Measurements from ENCODE around the gene TSHZ2. TPM values are rescaled to one million over a fixed set of nuclear protein-coding genes. Genes with fewer than 3 reads are reported as not detected.

The TSHZ2 gene
- total RNA-seq, 1 experiment from 2014 or later = 0.07 TPM

GRCh38 chr20:52933867-52934266 is 38.3 kb upstream of the TSHZ2 start:
- DNase-seq (ENCODE audit: low read depth, low spot score) (no peak), ATAC-seq (no peak)
- no peak overlapping the region for H3K4me3 ChIP-seq (replicated peaks in 1 of 2; ENCODE audit: low read depth in 1 of 2, low read length in 2 of 2)
- H3K9me2 ChIP-seq (ENCODE audit: insufficient read depth) = no peaks in the 10 kb centered on the region
- ChIA-PET CTCF (no interaction called here), POLR2A (no interaction called here), RAD21 (ENCODE audit: low non-redundant PET in 1 of 2, low total read pairs in 2 of 2, uncharacterized antibody in 2 of 2, unreplicated experiment in 2 of 2) (no interaction called here)
- BruUV-seq (replicated peaks) = no TSS peak
- peaks cover 0 to 3% of the 10 kb centered on the region in 2 experiments; a peak in 1 of 4 replicates for H3K9me3 ChIP-seq (ENCODE audit: control insufficient read depth in 1 of 2, insufficient read depth in 1 of 2, low read depth in 1 of 2, low read length in 2 of 2)
- H3K9ac ChIP-seq (ENCODE audit: low read length) = no peak overlapping the region
- H2AFZ ChIP-seq (ENCODE audit: low read depth, low read length, poor library complexity, severe bottlenecking) = no peak overlapping the region
- TF ChIP-seq SP1 (IDR thresholded peaks at IDR 0.05; ENCODE audit: low read depth) (no peak), ATF3 (IDR thresholded peaks at IDR 0.05) (no peak), SRF (IDR thresholded peaks at IDR 0.05; ENCODE audit: low read depth) (no peak), ZBTB33 (IDR thresholded peaks at IDR 0.05; ENCODE audit: extremely low read depth, insufficient replicate concordance, low read length) (no peak), POLR2A (IDR thresholded peaks at IDR 0.05; ENCODE audit: borderline replicate concordance, extremely low read depth, insufficient read depth, insufficient read length) (no peak), ELF1 (IDR thresholded peaks at IDR 0.05; ENCODE audit: borderline replicate concordance, low read depth) (no peak), REST (IDR thresholded peaks at IDR 0.05; ENCODE audit: low read depth) (no peak), MAX (IDR thresholded peaks at IDR 0.05) (no peak), CBX3 (IDR thresholded peaks at IDR 0.05; ENCODE audit: low read depth) (no peak), POLR2AphosphoS5 (IDR thresholded peaks at IDR 0.05; ENCODE audit: low read depth, low read length) (no peak), TCF7L2 (IDR thresholded peaks at IDR 0.05; ENCODE audit: borderline replicate concordance, extremely low read depth, insufficient read depth, insufficient read length) (no peak), CTCF (IDR thresholded peaks at IDR 0.05 in 2 of 3, conservative IDR thresholded peaks at IDR 0.05 in 1 of 3; ENCODE audit: borderline replicate concordance in 1 of 3, insufficient read depth in 1 of 3, low read depth in 2 of 3, low read length in 2 of 3) (no peak), EZH2 (IDR thresholded peaks at IDR 0.05) (no peak), CEBPB (IDR thresholded peaks at IDR 0.05; ENCODE audit: low read depth) (no peak), EGR1 (IDR thresholded peaks at IDR 0.05; ENCODE audit: low read depth) (no peak), ZNF274 (IDR thresholded peaks at IDR 0.05; ENCODE audit: low read depth, low read length) (no peak), SIN3A (IDR thresholded peaks at IDR 0.05; ENCODE audit: low read depth) (no peak), EZH2phosphoT487 (IDR thresholded peaks at IDR 0.05; ENCODE audit: borderline replicate concordance) (no peak), ZFX (IDR thresholded peaks at IDR 0.05) (no peak)
- H3K4me2 ChIP-seq (ENCODE audit: low read length) = no peak overlapping the region
- H3K4me1 ChIP-seq (ENCODE audit: control insufficient read depth in 1 of 2, insufficient read depth in 2 of 2, low read length in 2 of 2) = no peaks in the 10 kb centered on the region
- H3K36me3 ChIP-seq (ENCODE audit: control insufficient read depth in 1 of 2, insufficient read depth in 2 of 2, low read length in 2 of 2) = no peaks in the 10 kb centered on the region
- intact Hi-C loops (cut with micrococcal nuclease) = no loop called here
- no peaks in the 10 kb centered on the region for H3K27me3 ChIP-seq (ENCODE audit: insufficient read depth, low read length)
- no peaks in the 10 kb centered on the region for H3K79me2 ChIP-seq (ENCODE audit: insufficient read depth, low read length)
- H4K20me1 ChIP-seq (ENCODE audit: insufficient read depth) = no peaks in the 10 kb centered on the region
- H3K27ac ChIP-seq (ENCODE audit: low read depth, low read length) = no peak overlapping the region

Measured in HCT116 (cell line).